GM12873 (cell line): ENCODE data around the gene GPRC5B.

Source experiments
- TF ChIP-seq, protein P1 (sequence below): IDR thresholded peaks from 2 replicates; pipeline ENCODE4 v1.5.1; 2012; ENCODE audit warnings: low read depth, mild to moderate bottlenecking, moderate library complexity, low read length, control low read depth; ENCODE audit not compliant: insufficient read depth; ENCODE audit errors: missing control alignments

The GPRC5B gene

GRCh38 chr16:19859166-19859565 lies 25.5 kb downstream of the GPRC5B start:
- TF ChIP-seq, protein P1, sequence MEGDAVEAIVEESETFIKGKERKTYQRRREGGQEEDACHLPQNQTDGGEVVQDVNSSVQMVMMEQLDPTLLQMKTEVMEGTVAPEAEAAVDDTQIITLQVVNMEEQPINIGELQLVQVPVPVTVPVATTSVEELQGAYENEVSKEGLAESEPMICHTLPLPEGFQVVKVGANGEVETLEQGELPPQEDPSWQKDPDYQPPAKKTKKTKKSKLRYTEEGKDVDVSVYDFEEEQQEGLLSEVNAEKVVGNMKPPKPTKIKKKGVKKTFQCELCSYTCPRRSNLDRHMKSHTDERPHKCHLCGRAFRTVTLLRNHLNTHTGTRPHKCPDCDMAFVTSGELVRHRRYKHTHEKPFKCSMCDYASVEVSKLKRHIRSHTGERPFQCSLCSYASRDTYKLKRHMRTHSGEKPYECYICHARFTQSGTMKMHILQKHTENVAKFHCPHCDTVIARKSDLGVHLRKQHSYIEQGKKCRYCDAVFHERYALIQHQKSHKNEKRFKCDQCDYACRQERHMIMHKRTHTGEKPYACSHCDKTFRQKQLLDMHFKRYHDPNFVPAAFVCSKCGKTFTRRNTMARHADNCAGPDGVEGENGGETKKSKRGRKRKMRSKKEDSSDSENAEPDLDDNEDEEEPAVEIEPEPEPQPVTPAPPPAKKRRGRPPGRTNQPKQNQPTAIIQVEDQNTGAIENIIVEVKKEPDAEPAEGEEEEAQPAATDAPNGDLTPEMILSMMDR, result no peak

DNA sequence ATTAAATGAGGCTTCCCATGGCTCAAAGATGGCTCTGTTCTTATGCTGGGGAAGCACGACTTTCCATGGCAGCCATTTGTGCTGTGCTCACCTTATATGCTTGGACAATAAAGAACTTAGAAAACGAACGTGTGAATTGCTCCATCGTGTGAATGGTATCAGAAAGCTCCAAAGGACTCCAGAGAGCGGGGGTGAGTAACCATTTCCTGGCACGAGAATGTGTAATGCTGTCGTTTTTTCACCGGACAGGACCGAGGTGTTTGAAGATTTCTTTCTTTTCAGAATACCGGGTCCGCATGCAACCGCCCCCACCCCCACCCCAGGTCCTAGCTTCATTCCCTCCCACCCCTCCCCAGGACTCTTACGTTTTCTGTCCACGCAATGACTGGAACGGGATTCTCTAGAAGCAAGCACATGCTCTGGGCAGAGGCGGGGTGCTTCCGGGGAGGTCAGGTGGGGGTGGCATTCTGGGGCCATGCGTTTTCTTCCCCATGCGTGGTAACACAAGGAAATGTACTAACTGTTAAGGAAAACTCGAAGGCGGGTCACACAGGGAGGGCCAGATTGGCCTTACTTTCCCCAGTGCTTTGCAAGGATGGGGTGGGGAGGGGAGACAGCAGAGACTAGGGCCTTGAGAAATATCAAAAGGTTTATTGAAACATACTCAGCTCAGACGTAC lies 26.2 kb downstream of the GPRC5B start:
- TF ChIP-seq, protein P1, result no peak

- TF ChIP-seq, protein P1, result no peak
Observed at GRCh38 chr16:19857593-19858339, 26.9 kb downstream of the GPRC5B start.

- TF ChIP-seq, protein P1, result no peak
Observed at GRCh38 chr16:19856120-19856519, 28.5 kb downstream of the GPRC5B start.

DNA sequence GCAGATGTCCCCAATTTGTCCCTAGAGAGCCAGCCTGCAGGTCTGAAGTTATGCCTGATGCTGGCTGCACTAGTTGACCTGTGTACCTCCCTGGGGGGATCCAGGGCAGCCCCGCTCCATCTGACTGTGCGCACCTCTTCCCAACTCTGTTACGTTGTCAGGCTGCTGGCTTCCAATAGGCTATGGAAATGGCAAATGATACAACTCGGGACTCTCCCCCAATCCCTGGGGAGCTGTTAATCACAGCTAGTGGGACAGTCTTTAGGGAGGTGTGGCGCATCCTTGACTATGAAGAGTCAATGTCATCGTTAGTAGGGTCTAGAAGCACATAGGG lies 30.1 kb downstream of the GPRC5B start:
- TF ChIP-seq, protein P1, result no peak

DNA sequence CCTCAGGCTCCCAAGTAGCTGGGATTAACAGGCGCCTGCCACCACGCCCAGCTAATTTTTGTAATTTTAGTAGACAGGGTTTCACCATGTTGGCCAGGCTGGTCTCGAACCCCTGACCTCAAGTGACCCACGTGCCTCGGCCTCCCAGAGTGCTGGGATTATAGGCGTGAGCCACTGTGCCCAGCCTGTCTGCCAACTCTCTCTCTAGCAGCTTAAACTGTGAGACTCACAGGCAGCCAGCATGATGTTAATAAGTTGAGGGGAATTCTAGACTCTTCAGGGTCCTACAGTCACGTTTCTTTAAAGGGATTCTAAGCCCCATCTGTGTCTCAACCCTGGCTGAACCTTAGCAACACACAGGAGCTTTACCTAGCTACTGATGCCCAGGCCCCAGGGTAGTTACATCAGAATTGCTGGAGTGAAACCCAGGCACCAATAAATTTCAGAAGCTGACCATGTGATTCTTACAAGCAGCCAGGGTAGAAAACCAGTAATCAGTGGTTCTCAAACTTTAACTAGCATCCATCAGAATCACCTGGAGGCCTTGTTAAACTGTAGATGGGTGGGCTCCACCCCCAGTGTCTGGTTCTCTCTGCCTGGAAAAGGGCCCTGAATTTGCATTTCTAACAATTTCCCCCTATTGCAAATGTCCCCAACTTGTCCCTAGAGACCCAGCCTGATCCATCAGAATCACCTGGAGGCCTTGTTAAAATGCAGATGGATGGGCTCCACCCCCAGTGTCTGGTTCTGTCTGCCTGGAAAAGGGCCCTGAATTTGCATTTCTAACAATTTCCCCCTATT lies 30.7 kb downstream of the GPRC5B start:
- TF ChIP-seq, protein P1, result no peak
